HG02642 (cell line): ENCODE data around the gene RARRES2.
"Not testable (repeated sequence)": the region's sequence is repeated elsewhere in the genome, so short reads cannot be mapped to it uniquely, and the experiment has no call there.

Source experiments
- ATAC-seq: cut with Tn5 transposase; IDR thresholded peaks from one replicate; pipeline ENCODE4 v1.9.1; 2021; ENCODE audit warnings: mild to moderate bottlenecking; ENCODE audit not compliant: unreplicated experiment, poor library complexity

The RARRES2 gene

GRCh38 chr7:150304499-150305258 lies 36.8 kb downstream of the RARRES2 start:
- ATAC-seq, result not testable (repeated sequence)

GRCh38 chr7:150302908-150303310 lies 38.5 kb downstream of the RARRES2 start:
- ATAC-seq, result not testable (repeated sequence)

GRCh38 chr7:150297978-150298377 lies 43.5 kb downstream of the RARRES2 start:
- ATAC-seq, result not testable (repeated sequence)

- ATAC-seq, result not testable (repeated sequence)
Observed at GRCh38 chr7:150296802-150297201, 44.6 kb downstream of the RARRES2 start.

- ATAC-seq, result not testable (repeated sequence)
Observed at GRCh38 chr7:150295614-150296013, 45.8 kb downstream of the RARRES2 start.

- not testable (repeated sequence) for ATAC-seq
Observed at GRCh38 chr7:150295027-150295426, 46.4 kb downstream of the RARRES2 start.

- ATAC-seq, result not testable (repeated sequence)
Observed at GRCh38 chr7:150290317-150290716, 51.1 kb downstream of the RARRES2 start.

GRCh38 chr7:150288816-150289215 lies 52.6 kb downstream of the RARRES2 start:
- not testable (repeated sequence) for ATAC-seq
